HFFc6 (cell line): ENCODE results near the gene FNDC3A. TPM values are rescaled to one million over a fixed set of nuclear protein-coding genes. Genes with fewer than 3 reads are reported as not detected.

Source experiments
- DNase-seq: peaks from one replicate; pipeline ENCODE4 v3.0.0-alpha.2; 2018
- H3K27ac Mint-ChIP-seq: 2 replicates; pipeline ENCODE4 v1.8.0; 2020; ENCODE audit warnings: mild to moderate bottlenecking, mixed read lengths
- H3K27me3 Mint-ChIP-seq: 2 replicates; pipeline ENCODE4 v1.8.0; 2021; ENCODE audit warnings: mild to moderate bottlenecking, moderate library complexity, mixed read lengths; ENCODE audit not compliant: insufficient read depth
- H3K36me3 Mint-ChIP-seq: 2 replicates; pipeline ENCODE4 v1.8.0; 2021; ENCODE audit warnings: low read depth, mixed read lengths
- H3K4me1 Mint-ChIP-seq: 2 replicates; pipeline ENCODE4 v1.8.0; 2020; ENCODE audit warnings: low read depth, mixed read lengths
- H3K4me3 Mint-ChIP-seq: 2 replicates; pipeline ENCODE4 v1.8.0; 2020; ENCODE audit warnings: mild to moderate bottlenecking, moderate library complexity, mixed read lengths
- H3K9me3 Mint-ChIP-seq: 2 replicates; pipeline ENCODE4 v1.8.0; 2020; ENCODE audit warnings: mild to moderate bottlenecking, mixed read lengths
- total RNA-seq, 6 experiments: library from RNA; stranded (reverse); fragmentation: NEBNext Ultra II Directional; extraction: Animal tissue kit (Norgen Biotek cat#: 25700); gene quantifications; 2 replicates in 1 of 6; 3 replicates in 5 of 6; pipeline ENCODE4 v1.2.3, GENCODE V29; 2021
- TF ChIP-seq, protein P1 (sequence below): fragments of 200-600 bp; sonication (generic); IDR thresholded peaks from 2 replicates; pipeline ENCODE4 v1.5.0; 2021; ENCODE audit warnings: antibody characterized with exemption, mild to moderate bottlenecking

The FNDC3A gene
- total RNA-seq, 6 experiments from 2014 or later, result 60.3 to 73.8 (median 67.9) TPM

GRCh38 chr13:49108196-49108595 is 132.5 kb downstream of the FNDC3A start:
- H3K27me3 Mint-ChIP-seq, result no peaks in the 10 kb centered on the region; the same call in 1 of the 2 replicates
- H3K4me3 Mint-ChIP-seq, result no peak overlapping the region
- TF ChIP-seq, protein P1, sequence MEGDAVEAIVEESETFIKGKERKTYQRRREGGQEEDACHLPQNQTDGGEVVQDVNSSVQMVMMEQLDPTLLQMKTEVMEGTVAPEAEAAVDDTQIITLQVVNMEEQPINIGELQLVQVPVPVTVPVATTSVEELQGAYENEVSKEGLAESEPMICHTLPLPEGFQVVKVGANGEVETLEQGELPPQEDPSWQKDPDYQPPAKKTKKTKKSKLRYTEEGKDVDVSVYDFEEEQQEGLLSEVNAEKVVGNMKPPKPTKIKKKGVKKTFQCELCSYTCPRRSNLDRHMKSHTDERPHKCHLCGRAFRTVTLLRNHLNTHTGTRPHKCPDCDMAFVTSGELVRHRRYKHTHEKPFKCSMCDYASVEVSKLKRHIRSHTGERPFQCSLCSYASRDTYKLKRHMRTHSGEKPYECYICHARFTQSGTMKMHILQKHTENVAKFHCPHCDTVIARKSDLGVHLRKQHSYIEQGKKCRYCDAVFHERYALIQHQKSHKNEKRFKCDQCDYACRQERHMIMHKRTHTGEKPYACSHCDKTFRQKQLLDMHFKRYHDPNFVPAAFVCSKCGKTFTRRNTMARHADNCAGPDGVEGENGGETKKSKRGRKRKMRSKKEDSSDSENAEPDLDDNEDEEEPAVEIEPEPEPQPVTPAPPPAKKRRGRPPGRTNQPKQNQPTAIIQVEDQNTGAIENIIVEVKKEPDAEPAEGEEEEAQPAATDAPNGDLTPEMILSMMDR, result no peak
- no peak overlapping the region for H3K27ac Mint-ChIP-seq
- peaks cover 14% of the 10 kb centered on the region for H3K36me3 Mint-ChIP-seq
- no peaks in the 10 kb centered on the region for H3K9me3 Mint-ChIP-seq
- no peak for DNase-seq
- H3K4me1 Mint-ChIP-seq, result peaks cover 24% of the 10 kb centered on the region

DNA sequence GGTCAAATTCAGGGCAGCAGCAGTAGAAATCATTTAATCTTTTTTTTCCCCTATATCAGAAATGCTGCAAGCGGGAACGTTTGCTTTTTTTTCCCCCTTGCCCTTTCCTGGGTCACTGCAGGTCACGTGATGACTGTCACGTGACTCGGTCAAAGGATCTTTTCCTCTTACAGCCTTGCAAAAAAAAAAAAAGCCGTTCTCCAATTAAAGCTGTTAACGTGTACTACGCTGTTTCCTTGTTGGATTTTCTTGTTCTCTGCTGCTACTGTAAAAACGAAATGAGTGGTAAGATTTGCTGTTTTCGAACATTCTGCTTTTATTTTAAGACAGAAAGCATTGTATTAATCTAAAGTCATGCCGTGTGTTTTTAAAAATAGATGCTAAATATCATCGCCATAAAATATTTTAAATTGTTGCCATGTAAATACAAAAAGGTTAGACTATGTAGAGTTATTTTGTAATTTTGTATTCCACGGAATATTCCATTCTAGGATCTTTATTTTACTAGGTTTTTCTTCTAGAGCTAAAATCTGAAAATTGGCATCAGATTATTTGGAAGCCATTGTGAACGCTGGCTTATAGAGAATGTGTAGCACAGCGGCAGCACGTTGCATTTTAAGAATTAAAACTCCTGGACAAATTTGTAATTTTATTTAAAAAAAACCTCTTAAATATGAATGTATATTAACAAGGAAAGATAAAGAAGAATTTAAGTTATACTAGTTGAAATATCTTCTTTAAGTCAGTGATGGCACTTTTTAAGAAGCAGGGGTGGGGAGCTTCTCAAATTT is 134.6 kb downstream of the FNDC3A start:
- peak; percentile 62 for DNase-seq
- TF ChIP-seq, protein P1, result no peak
- peak overlapping the region; percentile 84 for H3K27ac Mint-ChIP-seq
- H3K36me3 Mint-ChIP-seq, result peaks cover 10% of the 10 kb centered on the region
- no peaks in the 10 kb centered on the region; the same call in 1 of the 2 replicates for H3K27me3 Mint-ChIP-seq
- H3K4me3 Mint-ChIP-seq, result peak overlapping the region; percentile 92
- H3K4me1 Mint-ChIP-seq, result peaks cover 43% of the 10 kb centered on the region
- H3K9me3 Mint-ChIP-seq, result no peaks in the 10 kb centered on the region

GRCh38 chr13:49110913-49111170 is 135.1 kb downstream of the FNDC3A start:
- Mint-ChIP-seq H3K27ac (peak overlapping the region; percentile 84; the same call in 1 of the 2 replicates), H3K27me3 (no peaks in the 10 kb centered on the region; the same call in 1 of the 2 replicates), H3K36me3 (peaks cover 14% of the 10 kb centered on the region), H3K9me3 (no peaks in the 10 kb centered on the region), H3K4me3 (peak overlapping the region; percentile 92), H3K4me1 (peaks cover 44% of the 10 kb centered on the region)
- TF ChIP-seq, protein P1, result no peak
- no peak for DNase-seq

- Mint-ChIP-seq H3K27me3 (peaks cover 1% of the 10 kb centered on the region; the same call in 1 of the 2 replicates), H3K27ac (peak overlapping the region; percentile 85), H3K4me1 (peaks cover 40% of the 10 kb centered on the region), H3K4me3 (peak overlapping the region; percentile 64), H3K36me3 (peaks cover 27% of the 10 kb centered on the region), H3K9me3 (no peaks in the 10 kb centered on the region)
- TF ChIP-seq, protein P1, result no peak
- DNase-seq, result no peak
Measured at GRCh38 chr13:49112782-49113525, 137.2 kb downstream of the FNDC3A start.

DNA sequence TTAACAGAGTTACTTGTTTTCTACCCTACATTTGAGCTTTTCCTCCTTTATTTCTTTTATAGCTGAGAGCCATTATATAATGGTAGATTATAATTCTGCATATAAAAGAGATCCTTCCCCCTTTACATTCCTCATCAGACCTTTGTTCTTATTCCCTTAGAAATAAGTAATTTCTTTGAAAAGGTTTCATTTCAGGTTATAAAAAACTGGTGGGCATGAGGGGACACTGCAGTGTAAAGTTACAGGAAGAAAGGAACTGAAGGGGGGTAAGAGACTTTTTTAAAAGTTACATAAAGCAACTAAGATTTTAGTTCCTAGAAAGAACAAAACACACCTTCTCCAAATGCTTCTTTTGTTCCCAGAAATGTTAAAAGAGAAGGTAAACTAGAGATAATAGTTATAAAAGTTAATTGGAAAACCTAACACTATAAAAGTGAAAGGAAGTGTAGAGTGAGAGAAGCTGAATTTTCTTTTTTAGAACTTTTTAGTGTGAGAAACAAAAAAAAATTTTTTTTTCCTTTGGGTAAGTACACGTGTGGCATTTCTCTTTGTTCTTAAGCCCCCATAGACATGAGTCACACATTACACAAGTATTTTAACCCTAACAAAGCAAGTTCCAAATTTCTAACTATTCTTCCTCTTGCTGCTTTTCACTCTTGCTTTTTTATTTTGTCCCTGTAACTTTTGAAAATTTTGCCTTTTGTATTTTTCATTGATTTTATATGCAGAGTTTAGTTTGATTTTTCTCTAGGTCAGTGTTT is 138.0 kb downstream of the FNDC3A start:
- Mint-ChIP-seq H3K4me3 (peak overlapping the region; percentile 64), H3K36me3 (peaks cover 27% of the 10 kb centered on the region), H3K27me3 (peaks cover 4% of the 10 kb centered on the region; the same call in 1 of the 2 replicates), H3K27ac (peak overlapping the region; percentile 85), H3K4me1 (peaks cover 40% of the 10 kb centered on the region), H3K9me3 (no peaks in the 10 kb centered on the region)
- peak; percentile 18 for DNase-seq
- TF ChIP-seq, protein P1, result no peak
